Smooth muscle cell (in vitro differentiated cells): ENCODE results near the gene MEI1. TPM values are rescaled to one million over a fixed set of nuclear protein-coding genes. Genes with fewer than 3 reads are reported as not detected.

Experiments
- DNase-seq: peaks from one replicate; lab custom pipeline; 2025; ENCODE audit not compliant: unreplicated experiment; lab: John Stamatoyannopoulos, UW
- H2AFZ ChIP-seq: fragments of 200-600 bp; sonication (generic); 2 replicates; pipeline ENCODE4 v1.6.0; 2016; ENCODE audit warnings: antibody characterized with exemption, low read depth, mild to moderate bottlenecking
- H3F3A ChIP-seq: fragments of 200-600 bp; sonication (generic); 2 replicates; pipeline ENCODE4 v1.6.0; 2017; ENCODE audit warnings: antibody characterized with exemption, low read depth
- H3K27ac ChIP-seq: fragments of 200-600 bp; sonication (generic); 2 replicates; pipeline ENCODE4 v1.5.1; 2016; ENCODE audit warnings: low read depth, mild to moderate bottlenecking
- H3K27me3 ChIP-seq: fragments of 200-600 bp; sonication (generic); 2 replicates; pipeline ENCODE4 v1.6.1; 2016; ENCODE audit warnings: low read depth, mild to moderate bottlenecking
- H3K36me3 ChIP-seq: fragments of 200-600 bp; sonication (generic); 2 replicates; pipeline ENCODE4 v1.5.1; 2016; ENCODE audit warnings: low read depth
- H3K4me1 ChIP-seq: fragments of 200-600 bp; sonication (generic); 2 replicates; pipeline ENCODE4 v1.5.1; 2016; ENCODE audit warnings: low read depth
- H3K4me2 ChIP-seq: fragments of 200-600 bp; sonication (generic); 2 replicates; pipeline ENCODE4 v1.6.0; 2016; ENCODE audit warnings: mild to moderate bottlenecking
- H3K4me3 ChIP-seq: fragments of 200-600 bp; sonication (generic); 2 replicates; pipeline ENCODE4 v1.5.1; 2016; ENCODE audit warnings: mild to moderate bottlenecking
- H3K79me2 ChIP-seq: fragments of 200-600 bp; sonication (generic); 2 replicates; pipeline ENCODE4 v1.6.0; 2016; ENCODE audit warnings: low read depth, mild to moderate bottlenecking
- H3K9ac ChIP-seq: fragments of 200-600 bp; sonication (generic); 2 replicates; pipeline ENCODE4 v1.6.0; 2016; ENCODE audit warnings: low read depth
- H3K9me3 ChIP-seq: fragments of 200-600 bp; sonication (generic); replicated peaks from 2 replicates; pipeline ENCODE4 v1.5.1; 2016; ENCODE audit warnings: low read depth
- H4K20me1 ChIP-seq: fragments of 200-600 bp; sonication (generic); 2 replicates; pipeline ENCODE4 v1.6.0; 2016; ENCODE audit warnings: low read depth
- CTCF ChIP-seq: fragments of 200-600 bp; sonication (generic); IDR thresholded peaks from 2 replicates; pipeline ENCODE4 v1.5.1; 2017; ENCODE audit warnings: borderline replicate concordance, mild to moderate bottlenecking, antibody characterized with exemption; ENCODE audit not compliant: insufficient read depth, poor library complexity, severe bottlenecking
- WGBS: methylation state at CpG from one replicate; pipeline ENCODE4 v1.1.7; 2016; ENCODE audit warnings: low lambda C conversion rate; 5-methylcytosine and 5-hydroxymethylcytosine counted together
- polyA plus RNA-seq: library from polyadenylated mRNA; unstranded; fragments of >200 nt; fragmentation: Nextera tagmentation; extraction: Ambion mirVana; gene quantifications from 2 replicates; pipeline ENCODE4 v1.2.1, GENCODE V29; 2016
- total RNA-seq: library from RNA; depleted of rRNA; stranded (reverse); fragments of >200 nt; gene quantifications from 2 replicates; pipeline ENCODE4 v1.2.3, GENCODE V29; 2014

MEI1 gene
- total and polyA plus RNA-seq, 2 experiments from 2014 or later = 0.18 to 3.2 TPM

GRCh38 chr22:41654322-41654721 is 45.0 kb upstream of the MEI1 start:
- 96% methylated on average over 3 of the region's 3 CpGs for WGBS
- Histone ChIP-seq H3K4me3 (no peak overlapping the region), H2AFZ (no peak overlapping the region), H3K4me1 (no peaks in the 10 kb centered on the region), H3K4me2 (no peak overlapping the region), H3K27me3 (no peaks in the 10 kb centered on the region), H4K20me1 (peaks cover 11% of the 10 kb centered on the region), H3K9me3 (no peaks in the 10 kb centered on the region), H3K27ac (no peak overlapping the region), H3K79me2 (no peaks in the 10 kb centered on the region), H3K9ac (no peak overlapping the region), H3F3A (no peaks in the 10 kb centered on the region), H3K36me3 (peaks cover 37% of the 10 kb centered on the region)
- TF ChIP-seq CTCF = no peak
- no peak for DNase-seq

- no peak for TF ChIP-seq CTCF
- Histone ChIP-seq H3K9me3 (no peaks in the 10 kb centered on the region), H2AFZ (no peak overlapping the region), H3K4me3 (no peak overlapping the region), H4K20me1 (peaks cover 8% of the 10 kb centered on the region), H3K79me2 (no peaks in the 10 kb centered on the region), H3K36me3 (peaks cover 37% of the 10 kb centered on the region), H3K27me3 (no peaks in the 10 kb centered on the region), H3K4me2 (no peak overlapping the region), H3K4me1 (no peaks in the 10 kb centered on the region), H3K27ac (no peak overlapping the region), H3K9ac (no peak overlapping the region), H3F3A (no peaks in the 10 kb centered on the region)
- no peak for DNase-seq
- WGBS = 80% methylated on average over 5 of the region's 5 CpGs
Measured at GRCh38 chr22:41656556-41656955, 42.7 kb upstream of the MEI1 start.

- TF ChIP-seq CTCF = no peak
- DNase-seq = no peak
- Histone ChIP-seq H3K36me3 (peaks cover 43% of the 10 kb centered on the region), H3K27ac (no peak overlapping the region), H3K79me2 (no peaks in the 10 kb centered on the region), H3F3A (peaks cover 6% of the 10 kb centered on the region), H3K4me3 (no peak overlapping the region), H4K20me1 (peaks cover 8% of the 10 kb centered on the region), H3K9me3 (no peaks in the 10 kb centered on the region), H3K4me1 (no peaks in the 10 kb centered on the region), H2AFZ (no peak overlapping the region), H3K4me2 (no peak overlapping the region), H3K9ac (no peak overlapping the region), H3K27me3 (no peaks in the 10 kb centered on the region)
- WGBS = 96% methylated on average over 6 of the region's 6 CpGs
Measured at GRCh38 chr22:41657709-41658108, 41.6 kb upstream of the MEI1 start.

- peaks cover 44% of the 10 kb centered on the region for H3K36me3 ChIP-seq
- no peak overlapping the region for H3K4me2 ChIP-seq
- no peak for TF ChIP-seq CTCF
- no peak overlapping the region for H2AFZ ChIP-seq
- H3K4me1 ChIP-seq = no peaks in the 10 kb centered on the region
- 96% methylated on average over 17 of the region's 17 CpGs for WGBS
- peaks cover 14% of the 10 kb centered on the region for H3F3A ChIP-seq
- DNase-seq = no peak
- no peaks in the 10 kb centered on the region for H3K79me2 ChIP-seq
- H4K20me1 ChIP-seq = peaks cover 8% of the 10 kb centered on the region
- no peaks in the 10 kb centered on the region for H3K27me3 ChIP-seq
- H3K9me3 ChIP-seq = no peaks in the 10 kb centered on the region
- H3K9ac ChIP-seq = no peak overlapping the region
- H3K4me3 ChIP-seq = no peak overlapping the region
- H3K27ac ChIP-seq = no peak overlapping the region
Measured at GRCh38 chr22:41658869-41659268, 40.4 kb upstream of the MEI1 start.
